NCI-H1694 (cell line): Measurements from ENCODE around the gene ALOX12B.
"Not testable (repeated sequence)": the region's sequence is repeated elsewhere in the genome, so short reads cannot be mapped to it uniquely, and the experiment has no call there.

Experiments used
- DNase-seq: peaks from one replicate; lab custom pipeline; 2025; lab: John Stamatoyannopoulos, UW

The ALOX12B gene

GRCh38 chr17:8063761-8064534, 23.6 kb downstream of the ALOX12B start:
- DNase-seq, result no peak

- no peak for DNase-seq
Measured at GRCh38 chr17:8062807-8063483, 24.6 kb downstream of the ALOX12B start.

- no peak for DNase-seq
Measured at GRCh38 chr17:8062435-8062806, 25.1 kb downstream of the ALOX12B start.

GRCh38 chr17:8061851-8062250, 25.7 kb downstream of the ALOX12B start:
- DNase-seq, result not testable (repeated sequence)

- DNase-seq, result peak; percentile 97
Measured at GRCh38 chr17:8060274-8060673, 27.2 kb downstream of the ALOX12B start.

- DNase-seq, result no peak
Measured at GRCh38 chr17:8059131-8059530, 28.4 kb downstream of the ALOX12B start.

GRCh38 chr17:8057691-8058114, 29.8 kb downstream of the ALOX12B start:
- peak; percentile 94 for DNase-seq

- no peak for DNase-seq
Measured at GRCh38 chr17:8056976-8057625, 30.4 kb downstream of the ALOX12B start.

GRCh38 chr17:8056232-8056975, 31.1 kb downstream of the ALOX12B start:
- DNase-seq, result no peak

- no peak for DNase-seq
Measured at GRCh38 chr17:8055851-8056231, 31.7 kb downstream of the ALOX12B start.

GRCh38 chr17:8053600-8053999, 33.9 kb downstream of the ALOX12B start:
- no peak for DNase-seq

- DNase-seq, result no peak
Measured at GRCh38 chr17:8052256-8053252, 35.0 kb downstream of the ALOX12B start.

- DNase-seq, result no peak
Measured at GRCh38 chr17:8051831-8052230, 35.7 kb downstream of the ALOX12B start.

GRCh38 chr17:8048736-8049135, 38.8 kb downstream of the ALOX12B start:
- no peak for DNase-seq

- DNase-seq, result no peak
Measured at GRCh38 chr17:8048236-8048635, 39.3 kb downstream of the ALOX12B start.

GRCh38 chr17:8047769-8048110, 39.8 kb downstream of the ALOX12B start:
- DNase-seq, result no peak

- DNase-seq, result no peak
Measured at GRCh38 chr17:8046929-8047768, 40.4 kb downstream of the ALOX12B start.

- DNase-seq, result no peak
Measured at GRCh38 chr17:8046306-8046928, 41.1 kb downstream of the ALOX12B start.
